MM.1S (cell line): ENCODE data around the gene LBH.

Experiments
- DNase-seq: peaks from one replicate; pipeline ENCODE4 v3.0.0-alpha.2; 2015
- H2AFZ ChIP-seq: fragments of 300-600 bp; sonication (generic); 2 replicates; pipeline ENCODE4 v1.6.0; 2016; ENCODE audit warnings: antibody characterized with exemption, low read length
- H3F3A ChIP-seq: fragments of 300-600 bp; sonication (generic); 2 replicates; pipeline ENCODE4 v1.6.1; 2016; ENCODE audit warnings: mild to moderate bottlenecking, antibody characterized with exemption, low read length, moderate library complexity, mixed read lengths; ENCODE audit not compliant: insufficient read depth
- H3K27ac ChIP-seq: fragments of 300-600 bp; sonication (generic); 2 replicates; pipeline ENCODE4 v1.5.1; 2016; ENCODE audit warnings: mild to moderate bottlenecking, low read length
- H3K27me3 ChIP-seq: fragments of 300-600 bp; sonication (generic); replicated peaks from 2 replicates; pipeline ENCODE4 v1.6.0; 2016; ENCODE audit warnings: low read length; ENCODE audit not compliant: insufficient read depth
- H3K36me3 ChIP-seq: fragments of 300-600 bp; sonication (generic); replicated peaks from 2 replicates; pipeline ENCODE4 v1.6.1; 2016; ENCODE audit warnings: mild to moderate bottlenecking, low read length, mixed read lengths; ENCODE audit not compliant: insufficient read depth
- H3K4me1 ChIP-seq: fragments of 300-600 bp; sonication (generic); 2 replicates; pipeline ENCODE4 v1.6.1; 2016; ENCODE audit warnings: low read length, mixed read lengths
- H3K4me2 ChIP-seq: fragments of 300-600 bp; sonication (generic); 2 replicates; pipeline ENCODE4 v1.6.0; 2016; ENCODE audit warnings: low read depth, low read length
- H3K4me3 ChIP-seq: fragments of 300-600 bp; sonication (generic); 2 replicates; pipeline ENCODE4 v1.5.1; 2016; ENCODE audit warnings: low read length, mixed read lengths
- H3K79me2 ChIP-seq: fragments of 300-600 bp; sonication (generic); 2 replicates; pipeline ENCODE4 v1.6.1; 2016; ENCODE audit warnings: mixed run types, low read length, mixed read lengths
- H3K9ac ChIP-seq: fragments of 300-600 bp; sonication (generic); 2 replicates; pipeline ENCODE4 v1.6.1; 2016; ENCODE audit warnings: low read length, mixed read lengths
- H3K9me2 ChIP-seq: fragments of 300-600 bp; sonication (generic); replicated peaks from 2 replicates; pipeline ENCODE4 v1.6.1; 2016; ENCODE audit warnings: mild to moderate bottlenecking, low read length, mixed read lengths; ENCODE audit not compliant: insufficient read depth
- H3K9me3 ChIP-seq: fragments of 300-600 bp; sonication (generic); replicated peaks from 2 replicates; pipeline ENCODE4 v1.6.1; 2016; ENCODE audit warnings: mild to moderate bottlenecking, low read length, mixed read lengths; ENCODE audit not compliant: insufficient read depth
- H4K20me1 ChIP-seq: fragments of 300-600 bp; sonication (generic); 2 replicates; pipeline ENCODE4 v1.6.1; 2016; ENCODE audit warnings: mild to moderate bottlenecking, low read length, moderate library complexity, mixed read lengths; ENCODE audit not compliant: insufficient read depth
- EZH2 ChIP-seq: fragments of 300-600 bp; sonication (generic); optimal IDR thresholded peaks from 2 replicates; pipeline ENCODE3; 2017; ENCODE audit warnings: low read depth, mild to moderate bottlenecking, antibody characterized with exemption, low read length, mixed read lengths
- EZH2phosphoT487 ChIP-seq: fragments of 300-600 bp; sonication (generic); IDR thresholded peaks from 2 replicates; pipeline ENCODE4 v1.6.1; 2018; ENCODE audit warnings: antibody characterized with exemption, low read length
- TF ChIP-seq, protein P1 (sequence below): fragments of 300-600 bp; sonication (generic); IDR thresholded peaks from 2 replicates; pipeline ENCODE4 v1.5.1; 2016; ENCODE audit warnings: antibody characterized with exemption, low read length, mixed read lengths

The LBH gene

DNA sequence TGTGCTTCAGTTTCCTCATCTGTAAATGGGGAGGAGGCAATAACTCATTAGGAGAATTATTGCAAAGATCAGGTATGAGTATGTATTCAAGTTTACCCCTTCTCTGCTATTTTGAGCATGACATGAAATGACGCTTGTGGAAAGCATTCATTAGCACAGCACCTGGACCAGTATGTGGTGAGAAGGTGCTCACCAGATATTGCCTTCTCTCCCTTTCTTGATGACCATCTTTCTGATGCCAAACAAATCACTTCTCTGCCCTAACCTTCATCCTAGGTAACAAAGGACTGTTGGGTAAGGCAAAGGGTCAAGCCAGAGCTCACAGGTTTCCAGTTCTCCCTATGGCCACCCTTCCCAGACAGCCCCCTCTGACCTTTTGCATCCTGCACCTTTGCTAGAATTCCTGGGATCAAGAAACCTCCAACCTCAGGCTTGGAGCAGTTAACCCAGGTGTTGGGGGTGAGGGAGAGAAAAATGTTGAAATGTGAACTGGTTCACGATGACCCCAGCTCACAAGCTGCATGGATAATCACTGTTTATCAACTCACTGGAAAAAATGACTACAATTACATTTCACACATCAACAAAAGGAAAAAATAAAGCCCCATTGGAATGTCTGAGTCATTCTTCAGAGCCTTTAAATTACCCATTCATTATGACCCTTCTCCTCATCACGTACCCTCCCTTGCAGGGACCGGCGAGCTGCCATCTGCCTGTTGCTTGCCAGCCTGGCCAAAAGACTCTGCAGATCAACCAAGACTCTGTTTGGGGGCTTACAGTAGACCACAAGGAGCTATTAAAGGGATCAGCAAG, 41.6 kb downstream of the LBH start:
- Histone ChIP-seq H3K9me3 (no peaks in the 10 kb centered on the region), H3F3A (no peaks in the 10 kb centered on the region), H3K9me2 (no peaks in the 10 kb centered on the region), H3K4me3 (no peak overlapping the region), H3K4me1 (peaks cover 5% of the 10 kb centered on the region), H2AFZ (no peak overlapping the region), H3K4me2 (no peak overlapping the region), H3K36me3 (no peaks in the 10 kb centered on the region), H3K9ac (no peak overlapping the region), H3K27ac (no peak overlapping the region), H3K27me3 (no peaks in the 10 kb centered on the region), H3K79me2 (no peaks in the 10 kb centered on the region), H4K20me1 (no peaks in the 10 kb centered on the region)
- TF ChIP-seq EZH2 (no peak), EZH2phosphoT487 (no peak)
- TF ChIP-seq, protein P1, sequence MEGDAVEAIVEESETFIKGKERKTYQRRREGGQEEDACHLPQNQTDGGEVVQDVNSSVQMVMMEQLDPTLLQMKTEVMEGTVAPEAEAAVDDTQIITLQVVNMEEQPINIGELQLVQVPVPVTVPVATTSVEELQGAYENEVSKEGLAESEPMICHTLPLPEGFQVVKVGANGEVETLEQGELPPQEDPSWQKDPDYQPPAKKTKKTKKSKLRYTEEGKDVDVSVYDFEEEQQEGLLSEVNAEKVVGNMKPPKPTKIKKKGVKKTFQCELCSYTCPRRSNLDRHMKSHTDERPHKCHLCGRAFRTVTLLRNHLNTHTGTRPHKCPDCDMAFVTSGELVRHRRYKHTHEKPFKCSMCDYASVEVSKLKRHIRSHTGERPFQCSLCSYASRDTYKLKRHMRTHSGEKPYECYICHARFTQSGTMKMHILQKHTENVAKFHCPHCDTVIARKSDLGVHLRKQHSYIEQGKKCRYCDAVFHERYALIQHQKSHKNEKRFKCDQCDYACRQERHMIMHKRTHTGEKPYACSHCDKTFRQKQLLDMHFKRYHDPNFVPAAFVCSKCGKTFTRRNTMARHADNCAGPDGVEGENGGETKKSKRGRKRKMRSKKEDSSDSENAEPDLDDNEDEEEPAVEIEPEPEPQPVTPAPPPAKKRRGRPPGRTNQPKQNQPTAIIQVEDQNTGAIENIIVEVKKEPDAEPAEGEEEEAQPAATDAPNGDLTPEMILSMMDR, result no peak
- no peak for DNase-seq

DNA sequence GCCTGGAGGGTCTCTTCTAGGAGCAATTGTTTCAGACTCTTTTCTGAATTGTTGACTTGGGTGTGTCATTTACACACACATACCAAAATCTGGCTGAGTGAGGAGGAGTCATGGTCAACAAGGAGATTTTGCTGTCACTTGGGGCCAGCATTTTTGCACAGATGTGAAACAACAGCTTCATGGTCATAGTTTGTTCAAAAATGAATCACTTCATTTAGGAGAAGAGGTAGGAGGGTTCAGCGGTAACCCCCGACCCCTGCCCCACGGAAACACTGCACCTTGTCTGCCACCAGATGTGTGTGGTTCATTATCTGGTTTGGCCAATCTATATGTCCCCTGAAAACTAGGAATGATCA, 42.2 kb downstream of the LBH start:
- Histone ChIP-seq H3K9ac (no peak overlapping the region), H3K36me3 (no peaks in the 10 kb centered on the region), H3K4me1 (no peaks in the 10 kb centered on the region), H4K20me1 (no peaks in the 10 kb centered on the region), H3K4me2 (no peak overlapping the region), H3K9me2 (no peaks in the 10 kb centered on the region), H3K27ac (no peak overlapping the region), H3K9me3 (no peaks in the 10 kb centered on the region), H3K79me2 (no peaks in the 10 kb centered on the region), H2AFZ (no peak overlapping the region), H3K27me3 (no peaks in the 10 kb centered on the region), H3K4me3 (no peak overlapping the region), H3F3A (no peaks in the 10 kb centered on the region)
- TF ChIP-seq EZH2 (no peak), EZH2phosphoT487 (no peak)
- TF ChIP-seq, protein P1, result no peak
- no peak for DNase-seq

DNA sequence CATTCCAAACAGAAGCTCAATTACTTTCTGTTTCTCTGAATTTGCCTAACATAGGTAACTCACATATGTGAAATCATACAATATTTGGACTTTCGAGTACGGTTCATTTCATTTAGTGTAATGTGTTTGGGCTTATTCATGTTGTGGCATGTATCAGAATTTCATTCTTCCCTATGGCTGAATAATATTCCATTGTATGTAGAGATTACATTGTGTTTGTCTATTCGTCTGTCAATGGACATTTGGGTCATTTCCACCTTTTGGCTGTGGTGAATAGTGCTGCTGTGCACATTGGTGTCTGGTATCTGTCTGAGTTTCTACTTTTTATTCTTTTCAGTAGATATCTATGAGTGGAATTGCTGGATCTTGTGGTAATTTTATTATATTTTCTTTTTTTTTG, 43.9 kb downstream of the LBH start:
- H3K27me3 ChIP-seq, result no peaks in the 10 kb centered on the region
- no peak overlapping the region for H2AFZ ChIP-seq

More for the DNA sequence above, 43.9 kb downstream of the LBH start:
- no peak for DNase-seq
- no peak overlapping the region for H3K27ac ChIP-seq
- no peaks in the 10 kb centered on the region for H3K9me2 ChIP-seq
- no peaks in the 10 kb centered on the region for H4K20me1 ChIP-seq
- no peaks in the 10 kb centered on the region for H3K79me2 ChIP-seq
- no peak overlapping the region for H3K4me3 ChIP-seq
- H3K9ac ChIP-seq, result no peak overlapping the region
- H3K9me3 ChIP-seq, result no peaks in the 10 kb centered on the region
- H3K4me2 ChIP-seq, result no peak overlapping the region
- no peaks in the 10 kb centered on the region for H3K36me3 ChIP-seq
- H3F3A ChIP-seq, result no peaks in the 10 kb centered on the region
- no peaks in the 10 kb centered on the region for H3K4me1 ChIP-seq
- TF ChIP-seq EZH2 (no peak), EZH2phosphoT487 (no peak)
- TF ChIP-seq, protein P1, result no peak
